Measurements from ENCODE around the gene HOXD8. TPM values are rescaled to one million over a fixed set of nuclear protein-coding genes. Genes with fewer than 3 reads are reported as not detected.

HOXD8 gene
- total and polyA plus RNA-seq, 9 of the 15 experiments (the other 6 are each of a cell fraction or from before 2014, with no cell fraction given): 0.04 to 0.15 TPM; not detected in 7

- intact Hi-C loops (cut with micrococcal nuclease) (no loop called here), in situ Hi-C loops (cut with MboI) (no loop called here)
- no peak overlapping the region for H3K9ac ChIP-seq (ENCODE audit: insufficient read depth in 1 of 2, low read depth in 2 of 2, low read length in 2 of 2)
- no peak overlapping the region for H2AFZ ChIP-seq (ENCODE audit: low read depth, low read length)
- H3K4me3 ChIP-seq: no peak overlapping the region
- no peaks in the 10 kb centered on the region for H3K79me2 ChIP-seq (ENCODE audit: control insufficient read depth, insufficient read depth, low read length)
- H4K20me1 ChIP-seq (replicated peaks; ENCODE audit: control insufficient read depth, insufficient read depth, low read length): no peaks in the 10 kb centered on the region; the same call in 1 of the 2 replicates
- H3K4me1 ChIP-seq (replicated peaks in 1 of 2; ENCODE audit: control insufficient read depth in 2 of 2, insufficient read depth in 2 of 2, low read length in 2 of 2): peaks cover 0 to 19% of the 10 kb centered on the region in 2 experiments; a peak in 1 of 5 replicates
- H3K4me2 ChIP-seq (ENCODE audit: insufficient read depth, low read length): no peak overlapping the region
- no peak for FAIRE-seq
- peaks cover 65 to 73% of the 10 kb centered on the region in 2 experiments for H3K27me3 ChIP-seq (ENCODE audit: control insufficient read depth in 2 of 2, insufficient read depth in 2 of 2, low read length in 2 of 2)
- DNase-seq (ENCODE audit: extremely low read depth in 1 of 4, low spot score in 3 of 4): no peak
- WGBS (ENCODE audit: insufficient coverage, low coverage, missing lambda C conversion rate): under 1% methylated on average over 16 of the region's 16 CpGs
- no peaks in the 10 kb centered on the region for H3K9me1 ChIP-seq (ENCODE audit: control insufficient read depth, insufficient read depth, low read length)
- POLR2A ChIA-PET: no interaction called here
- no peak for TF ChIP-seq PTBP1 (IDR thresholded peaks at IDR 0.05; ENCODE audit: low read depth, low read length)
- H3K27ac ChIP-seq (ENCODE audit: extremely low read depth, low read depth, low read length): no peak overlapping the region
- no peak for ATAC-seq
- CTCF ChIA-PET (ENCODE audit: low intra/inter-chr PET ratio): no interaction called here
- no peaks in the 10 kb centered on the region for H3K36me3 ChIP-seq (ENCODE audit: control insufficient read depth, insufficient read depth, low read length)
- no TSS peak for BruUV-seq (replicated peaks)
- no peaks in the 10 kb centered on the region for H3K9me3 ChIP-seq (replicated peaks; ENCODE audit: control insufficient read depth, insufficient read depth, low read depth, low read length)
These were observed 14.4 kb upstream of the HOXD8 start for GRCh38 chr2:176114930-176115625.

- no peak within 1 kb of the TSS for H3K4me3 ChIP-seq
- H3K79me2 ChIP-seq (ENCODE audit: control insufficient read depth, insufficient read depth, low read length): no peaks in the 10 kb centered on the region
- no peaks in the 10 kb centered on the region for H3K9me3 ChIP-seq (replicated peaks; ENCODE audit: control insufficient read depth, insufficient read depth, low read depth, low read length)
- H4K20me1 ChIP-seq (replicated peaks; ENCODE audit: control insufficient read depth, insufficient read depth, low read length): no peaks in the 10 kb centered on the region; the same call in 1 of the 2 replicates
- POLR2A ChIA-PET: interaction anchor here (0.6 kb wide), 2 partner anchors 1076 to 1302 kb away, joined by 3 read pairs; no protein-coding TSS in a partner anchor
- FAIRE-seq (no peak), DNase-seq (ENCODE audit: extremely low read depth in 1 of 4, low spot score in 3 of 4) (peak in 2 of 4 experiments; percentile 37 to 38), ATAC-seq (peak; percentile 78)
- WGBS (ENCODE audit: insufficient coverage, low coverage, missing lambda C conversion rate): 12% methylated on average over 63 of the region's 66 CpGs
- CTCF ChIA-PET (ENCODE audit: low intra/inter-chr PET ratio): interaction anchor here (0.6 kb wide), 1 partner anchor 825 kb away, joined by 3 read pairs; no protein-coding TSS in a partner anchor
- no peak within 1 kb of the TSS for H3K9ac ChIP-seq (ENCODE audit: insufficient read depth in 1 of 2, low read depth in 2 of 2, low read length in 2 of 2)
- BruUV-seq (replicated peaks): no TSS peak
- no peaks in the 10 kb centered on the region for H3K36me3 ChIP-seq (ENCODE audit: control insufficient read depth, insufficient read depth, low read length)
- no peak within 1 kb of the TSS for H2AFZ ChIP-seq (ENCODE audit: low read depth, low read length)
- peaks cover 76 to 80% of the 10 kb centered on the region in 2 experiments for H3K27me3 ChIP-seq (ENCODE audit: control insufficient read depth in 2 of 2, insufficient read depth in 2 of 2, low read length in 2 of 2)
- H3K27ac ChIP-seq (ENCODE audit: extremely low read depth, low read depth, low read length): no peak within 1 kb of the TSS
- in situ Hi-C loops (cut with MboI) (no loop called here), intact Hi-C loops (cut with micrococcal nuclease) (no loop called here)
- H3K4me2 ChIP-seq (ENCODE audit: insufficient read depth, low read length): no peak within 1 kb of the TSS
- H3K9me1 ChIP-seq (ENCODE audit: control insufficient read depth, insufficient read depth, low read length): no peaks in the 10 kb centered on the region
- H3K4me1 ChIP-seq (replicated peaks in 1 of 2; ENCODE audit: control insufficient read depth in 2 of 2, insufficient read depth in 2 of 2, low read length in 2 of 2): peaks cover 0 to 19% of the 10 kb centered on the region in 2 experiments; a peak in 1 of 5 replicates
- TF ChIP-seq, protein P1, sequence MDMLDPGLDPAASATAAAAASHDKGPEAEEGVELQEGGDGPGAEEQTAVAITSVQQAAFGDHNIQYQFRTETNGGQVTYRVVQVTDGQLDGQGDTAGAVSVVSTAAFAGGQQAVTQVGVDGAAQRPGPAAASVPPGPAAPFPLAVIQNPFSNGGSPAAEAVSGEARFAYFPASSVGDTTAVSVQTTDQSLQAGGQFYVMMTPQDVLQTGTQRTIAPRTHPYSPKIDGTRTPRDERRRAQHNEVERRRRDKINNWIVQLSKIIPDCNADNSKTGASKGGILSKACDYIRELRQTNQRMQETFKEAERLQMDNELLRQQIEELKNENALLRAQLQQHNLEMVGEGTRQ (CRISPR knock-in tag; IDR thresholded peaks at IDR 0.05): peak; percentile 86
- peak; percentile 52 for TF ChIP-seq BHLHE40 (IDR thresholded peaks at IDR 0.05; ENCODE audit: low read length)
- peak; percentile 22; the same call in 1 of the 2 replicates for TF ChIP-seq TOE1 (IDR thresholded peaks at IDR 0.05; ENCODE audit: borderline replicate concordance)
- no peak for TF ChIP-seq TOE1 (CRISPR knock-in tag; IDR thresholded peaks at IDR 0.05; ENCODE audit: borderline replicate concordance, low read depth)
- TF ChIP-seq ZNF3 (CRISPR knock-in tag; IDR thresholded peaks at IDR 0.05): no peak
- no peak for TF ChIP-seq MTA3 (IDR thresholded peaks at IDR 0.05; ENCODE audit: borderline replicate concordance)
- peak in 2 of 3 experiments; percentile 25 to 31; a peak in 2 of 6 replicates for TF ChIP-seq CTCF (IDR thresholded peaks at IDR 0.05 in 2 of 3, conservative IDR thresholded peaks at IDR 0.05 in 1 of 3; ENCODE audit: insufficient read depth in 2 of 3, low read depth in 1 of 3, low read length in 3 of 3)
- TF ChIP-seq EP300 (IDR thresholded peaks at IDR 0.05; ENCODE audit: low read length): no peak
- TF ChIP-seq ZNF583 (CRISPR knock-in tag; IDR thresholded peaks at IDR 0.05): no peak
- no peak for TF ChIP-seq KDM1A (IDR thresholded peaks at IDR 0.05)
These were observed 13.4 kb upstream of the HOXD8 start, which contains the start of gene HOXD10 for GRCh38 chr2:176115883-176116813. Gene HOXD10 (plus strand): TSS chr2:176116778. CDS start chr2:176116834, 56 bp downstream.

Measured in K562 (cell line).